Nasal cavity respiratory epithelium epithelial cell of viscerocranial mucosa (primary cell): Measurements from ENCODE around the gene TACR1. TPM values are rescaled to one million over a fixed set of nuclear protein-coding genes. Genes with fewer than 3 reads are reported as not detected.

ENCODE experiments used
- total RNA-seq: library from RNA; depleted of rRNA; stranded (reverse); fragments of >200 nt; gene quantifications from 2 replicates; pipeline ENCODE4 v1.2.3, GENCODE V29; 2014

Gene TACR1
- total RNA-seq = not detected in 2 replicates

GRCh38 chr2:75199428-75200011 lies at the start of gene TACR1:
TSS of gene TACR1 (minus strand) at chr2:75199520. CDS start at chr2:75198934, 586 bp downstream.

Other genes starting within 250 kb of the TACR1 start
- 12.0 and 18.5 TPM in 2 replicates for gene POLE4, start 240.9 kb downstream of the TACR1 start, total RNA-seq